MCF 10A (cell line): ENCODE results near the gene NKX3-2. TPM values are rescaled to one million over a fixed set of nuclear protein-coding genes. Genes with fewer than 3 reads are reported as not detected.

Experiments used
- BruUV-seq: library from RNA; stranded (reverse); fragments of 400-500 nt; replicated peaks from 2 replicates; lab custom pipeline; 2021; lab: Mats Ljungman, UMichigan
- CTCF ChIA-PET: fragments of 300-600 bp; sonication (Branson Sonifier 250); formaldehyde crosslinking; extraction: SDS; loops from one replicate; lab custom pipeline; 2021; ENCODE audit warnings: antibody characterized with exemption, inconsistent platforms; lab: Yijun Ruan, JAX
- POLR2A ChIA-PET: fragments of 300-600, 350-650 bp; sonication (Branson Sonifier 250); formaldehyde crosslinking; extraction: SDS; loops from one replicate; lab custom pipeline; 2020; ENCODE audit warnings: antibody characterized with exemption, inconsistent platforms; lab: Yijun Ruan, JAX
- DNase-seq: peaks from one replicate; pipeline ENCODE4 v3.0.0-alpha.2; 2018; ENCODE audit not compliant: unreplicated experiment
- H3K27ac Mint-ChIP-seq: one replicate; pipeline ENCODE4 v1.8.0; 2022; ENCODE audit warnings: mild to moderate bottlenecking, low read depth, mixed read lengths; ENCODE audit not compliant: unreplicated experiment
- H3K27me3 Mint-ChIP-seq: one replicate; pipeline ENCODE4 v1.8.0; 2022; ENCODE audit warnings: mixed read lengths; ENCODE audit not compliant: insufficient read depth, unreplicated experiment
- H3K36me3 Mint-ChIP-seq: one replicate; pipeline ENCODE4 v1.8.0; 2022; ENCODE audit warnings: mild to moderate bottlenecking, moderate library complexity, mixed read lengths; ENCODE audit not compliant: insufficient read depth, unreplicated experiment
- H3K4me1 Mint-ChIP-seq: one replicate; pipeline ENCODE4 v1.8.0; 2022; ENCODE audit warnings: mixed read lengths; ENCODE audit not compliant: insufficient read depth, unreplicated experiment
- H3K4me3 Mint-ChIP-seq: one replicate; pipeline ENCODE4 v1.8.0; 2022; ENCODE audit warnings: mild to moderate bottlenecking, moderate library complexity, mixed read lengths; ENCODE audit not compliant: unreplicated experiment
- H3K9me3 Mint-ChIP-seq: one replicate; pipeline ENCODE4 v1.8.0; 2022; ENCODE audit warnings: mixed read lengths; ENCODE audit not compliant: unreplicated experiment
- intact Hi-C: fragments of 100-400 bp; cut with micrococcal nuclease; formaldehyde crosslinking; loops from 2 replicates; pipeline ENCODE4 v1.14.1; 2022
- total RNA-seq: library from RNA; stranded (reverse); gene quantifications from 2 replicates; pipeline ENCODE4 v1.2.3, GENCODE V29; 2022
- TF ChIP-seq, protein P1 (sequence below): fragments of 200-600 bp; IDR thresholded peaks from one replicate; pipeline ENCODE4 v1.8.0; 2022; ENCODE audit warnings: antibody characterized with exemption, mild to moderate bottlenecking; ENCODE audit not compliant: unreplicated experiment

The NKX3-2 gene
- total RNA-seq, 1 experiment from 2014 or later: 0.42 TPM

DNA sequence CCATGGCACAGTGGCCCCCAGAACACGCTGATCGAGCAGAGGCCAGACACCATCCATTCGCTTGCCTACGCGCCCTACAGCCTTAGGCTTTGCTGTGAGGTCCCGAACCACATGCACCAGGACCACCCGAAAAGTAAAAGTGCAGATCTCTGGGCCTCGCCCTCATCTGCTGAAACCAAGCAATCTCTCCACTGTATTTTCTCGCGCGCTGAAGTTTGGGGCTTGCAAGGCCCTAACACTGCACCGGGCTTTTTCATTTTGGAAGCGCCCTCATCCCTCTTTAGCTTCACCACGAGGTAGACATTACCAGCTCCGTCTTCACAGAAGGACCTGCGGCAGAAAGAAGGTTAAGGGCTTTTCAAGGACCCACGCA is 21.2 kb downstream of the NKX3-2 start:
- Mint-ChIP-seq H3K4me3 (no peak overlapping the region), H3K4me1 (no peaks in the 10 kb centered on the region), H3K27me3 (no peaks in the 10 kb centered on the region), H3K36me3 (no peaks in the 10 kb centered on the region), H3K27ac (no peak overlapping the region), H3K9me3 (no peaks in the 10 kb centered on the region)
- ChIA-PET POLR2A (no interaction called here), CTCF (interaction anchor here (0.9 kb wide), 1 partner anchor 673 kb away, joined by 3 read pairs; no protein-coding TSS in a partner anchor)
- intact Hi-C loops: no loop called here
- TF ChIP-seq, protein P1, sequence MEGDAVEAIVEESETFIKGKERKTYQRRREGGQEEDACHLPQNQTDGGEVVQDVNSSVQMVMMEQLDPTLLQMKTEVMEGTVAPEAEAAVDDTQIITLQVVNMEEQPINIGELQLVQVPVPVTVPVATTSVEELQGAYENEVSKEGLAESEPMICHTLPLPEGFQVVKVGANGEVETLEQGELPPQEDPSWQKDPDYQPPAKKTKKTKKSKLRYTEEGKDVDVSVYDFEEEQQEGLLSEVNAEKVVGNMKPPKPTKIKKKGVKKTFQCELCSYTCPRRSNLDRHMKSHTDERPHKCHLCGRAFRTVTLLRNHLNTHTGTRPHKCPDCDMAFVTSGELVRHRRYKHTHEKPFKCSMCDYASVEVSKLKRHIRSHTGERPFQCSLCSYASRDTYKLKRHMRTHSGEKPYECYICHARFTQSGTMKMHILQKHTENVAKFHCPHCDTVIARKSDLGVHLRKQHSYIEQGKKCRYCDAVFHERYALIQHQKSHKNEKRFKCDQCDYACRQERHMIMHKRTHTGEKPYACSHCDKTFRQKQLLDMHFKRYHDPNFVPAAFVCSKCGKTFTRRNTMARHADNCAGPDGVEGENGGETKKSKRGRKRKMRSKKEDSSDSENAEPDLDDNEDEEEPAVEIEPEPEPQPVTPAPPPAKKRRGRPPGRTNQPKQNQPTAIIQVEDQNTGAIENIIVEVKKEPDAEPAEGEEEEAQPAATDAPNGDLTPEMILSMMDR: no peak
- no TSS peak for BruUV-seq
- no peak for DNase-seq

DNA sequence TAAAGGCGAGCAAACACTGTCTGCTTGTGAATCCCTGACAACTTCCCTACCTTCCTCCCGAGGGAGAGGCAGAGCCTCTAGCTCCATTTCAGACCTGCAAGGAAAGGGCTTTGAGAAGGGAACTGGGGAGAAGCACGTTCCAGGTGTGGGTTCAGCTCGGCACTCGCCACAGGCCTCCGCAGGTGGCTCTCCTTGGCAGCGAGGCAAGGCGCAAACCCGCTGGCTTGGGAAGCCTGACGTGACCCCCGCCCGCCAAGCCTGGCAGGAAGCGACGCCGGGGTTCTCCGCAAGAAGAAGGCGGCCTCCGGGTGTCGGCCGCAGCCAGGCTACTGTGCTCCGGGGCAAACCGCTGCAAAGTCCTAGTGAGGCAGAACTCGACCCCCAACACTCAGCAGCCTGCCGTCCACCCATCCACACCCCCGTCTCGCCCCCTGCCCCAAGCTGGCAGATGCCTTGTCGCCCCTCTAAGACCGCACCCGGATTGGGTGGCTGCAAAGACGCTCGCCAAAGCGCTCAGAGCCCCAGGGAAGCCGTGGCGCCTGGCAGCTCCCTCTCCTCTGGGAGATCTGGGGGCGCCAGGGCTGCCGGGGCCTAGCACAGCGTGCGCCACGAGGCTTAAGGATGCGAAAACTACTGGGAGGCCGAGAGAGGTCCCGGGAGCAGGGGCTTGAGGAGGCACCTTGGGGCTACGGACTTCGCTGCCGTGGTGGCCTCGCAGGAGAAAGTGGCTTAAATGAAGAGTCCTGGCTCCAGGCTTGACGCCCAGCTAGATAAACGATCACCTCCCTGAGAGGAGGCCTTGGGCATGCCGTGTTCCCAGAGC is 21.8 kb downstream of the NKX3-2 start:
- H3K4me3 Mint-ChIP-seq: no peak overlapping the region
- H3K36me3 Mint-ChIP-seq: no peaks in the 10 kb centered on the region
- TF ChIP-seq, protein P1: no peak
- intact Hi-C loops: no loop called here
- no TSS peak for BruUV-seq
- no peak for DNase-seq
- POLR2A ChIA-PET: no interaction called here
- no peaks in the 10 kb centered on the region for H3K9me3 Mint-ChIP-seq
- H3K27me3 Mint-ChIP-seq: no peaks in the 10 kb centered on the region
- CTCF ChIA-PET: interaction anchor here (0.9 kb wide), 1 partner anchor 673 kb away, joined by 3 read pairs; no protein-coding TSS in a partner anchor
- no peak overlapping the region for H3K27ac Mint-ChIP-seq
- no peaks in the 10 kb centered on the region for H3K4me1 Mint-ChIP-seq

DNA sequence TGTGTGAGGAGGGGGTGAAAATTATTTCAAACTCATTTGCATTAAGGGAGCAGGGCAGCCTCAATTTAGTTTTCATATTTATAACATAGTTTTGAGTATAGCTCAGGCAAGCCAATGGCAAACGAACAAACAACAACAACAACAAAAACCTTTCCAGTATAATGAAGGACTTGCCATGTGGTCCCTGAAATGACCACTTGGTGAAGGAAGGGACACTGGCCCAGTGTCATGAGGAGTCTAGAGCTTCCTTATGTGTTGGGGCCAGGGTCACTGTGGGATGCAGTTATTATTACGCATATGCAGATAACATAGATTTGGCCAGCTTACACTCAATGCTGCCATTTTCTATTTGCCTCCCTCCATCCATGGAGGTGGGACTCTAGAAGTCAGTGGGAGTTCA is 23.3 kb downstream of the NKX3-2 start:
- POLR2A ChIA-PET: no interaction called here
- Mint-ChIP-seq H3K9me3 (no peaks in the 10 kb centered on the region), H3K36me3 (no peaks in the 10 kb centered on the region), H3K4me3 (no peak overlapping the region), H3K27ac (no peak overlapping the region), H3K27me3 (no peaks in the 10 kb centered on the region), H3K4me1 (no peaks in the 10 kb centered on the region)
- intact Hi-C loops: no loop called here
- no TSS peak for BruUV-seq
- CTCF ChIA-PET: interaction anchor here (0.6 kb wide), 1 partner anchor 272 kb away, joined by 3 read pairs; no protein-coding TSS in a partner anchor
- TF ChIP-seq, protein P1: no peak
- DNase-seq: no peak

DNA sequence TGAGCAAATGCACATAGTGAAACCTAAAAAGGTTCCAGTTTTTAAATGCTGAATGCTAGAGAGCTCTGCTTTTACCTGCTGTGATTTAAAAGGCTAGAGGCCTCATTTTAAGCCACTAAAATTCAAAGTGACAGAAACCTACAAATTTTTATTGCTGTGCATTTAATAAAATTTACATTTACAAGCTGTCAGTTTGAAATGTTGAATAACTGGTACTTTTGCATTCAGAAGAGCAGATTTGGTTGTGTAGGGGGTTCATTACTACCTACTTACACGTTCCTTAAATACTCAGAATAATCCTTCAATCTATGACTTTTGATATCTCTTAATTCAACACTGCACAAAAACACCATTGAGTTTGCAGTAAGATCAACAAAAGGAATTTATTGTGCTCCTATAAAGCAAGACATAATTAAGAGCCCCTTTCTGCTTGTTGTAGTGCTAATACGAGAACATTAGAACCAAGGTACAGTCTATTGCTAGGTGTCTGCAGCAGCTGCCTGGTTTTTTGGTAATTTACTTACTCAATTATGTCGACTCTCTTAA is 27.9 kb downstream of the NKX3-2 start:
- TF ChIP-seq, protein P1: no peak
- no TSS peak for BruUV-seq
- H3K27me3 Mint-ChIP-seq: no peaks in the 10 kb centered on the region
- DNase-seq: no peak
- no peaks in the 10 kb centered on the region for H3K4me1 Mint-ChIP-seq
- POLR2A ChIA-PET: interaction anchor here (0.9 kb wide), 1 partner anchor 9 kb away, joined by 3 read pairs; no protein-coding TSS in a partner anchor
- intact Hi-C loops: no loop called here
- CTCF ChIA-PET: interaction anchor here (0.6 to 0.7 kb wide), 4 partner anchors 32 to 550 kb away, joined by 3 to 4 read pairs (median 3); no protein-coding TSS in a partner anchor
- H3K9me3 Mint-ChIP-seq: no peaks in the 10 kb centered on the region
- no peaks in the 10 kb centered on the region for H3K36me3 Mint-ChIP-seq
- H3K27ac Mint-ChIP-seq: no peak overlapping the region
- H3K4me3 Mint-ChIP-seq: no peak overlapping the region
